Lower leg skin (tissue), 3 donors: Measurements from ENCODE around the gene SVBP.

Experiments
- CTCF ChIP-seq, 3 donors: fragments of 450-650 bp; IDR thresholded peaks; one replicate each; pipeline ENCODE4 v1.5.1; 2016; ENCODE audit warnings: antibody characterized with exemption in 3 of 3, mild to moderate bottlenecking in 3 of 3, moderate library complexity in 2 of 3
- POLR2A ChIP-seq, 2 donors: fragments of 450-650 bp; IDR thresholded peaks; one replicate each; pipeline ENCODE4 v1.6.1; 2016 to 2017; ENCODE audit warnings: antibody characterized with exemption in 2 of 2, mild to moderate bottlenecking in 1 of 2, moderate library complexity in 1 of 2

GRCh38 chr1:42830631-42831030 lies 13.4 kb upstream of the SVBP start:
- TF ChIP-seq CTCF (IDR thresholded peaks at IDR 0.05): no peak
- no peak for TF ChIP-seq POLR2A (IDR thresholded peaks at IDR 0.05)
